Endometrium (tissue), 2 donors: Measurements from ENCODE around the gene ZGRF1.
"Not testable (repeated sequence)": the region's sequence is repeated elsewhere in the genome, so short reads cannot be mapped to it uniquely, and the experiment has no call there.

Source experiments
- FAIRE-seq: peaks from 2 replicates; lab custom pipeline; 2012; peaks lifted over from hg19 to GRCh38; lab: Jason Lieb, UNC
- donor health status: control.
- donor health status: control.

Gene ZGRF1

GRCh38 chr4:112557676-112558411 is 78.9 kb downstream of the ZGRF1 start:
- FAIRE-seq: no peak

- FAIRE-seq: not testable (repeated sequence)
Observed at GRCh38 chr4:112554271-112554670, 82.4 kb downstream of the ZGRF1 start.

- FAIRE-seq: no peak
Observed at GRCh38 chr4:112552668-112553067, 84.0 kb downstream of the ZGRF1 start.

- FAIRE-seq: no peak
Observed at GRCh38 chr4:112550728-112551127, 86.0 kb downstream of the ZGRF1 start.

GRCh38 chr4:112546476-112546875 is 90.2 kb downstream of the ZGRF1 start:
- FAIRE-seq: no peak

GRCh38 chr4:112545346-112545745 is 91.4 kb downstream of the ZGRF1 start:
- no peak for FAIRE-seq

GRCh38 chr4:112540695-112541094 is 96.0 kb downstream of the ZGRF1 start:
- FAIRE-seq: no peak

GRCh38 chr4:112536123-112536522 is 100.6 kb downstream of the ZGRF1 start:
- FAIRE-seq: no peak

GRCh38 chr4:112532267-112532666 is 104.4 kb downstream of the ZGRF1 start:
- FAIRE-seq: no peak

- FAIRE-seq: no peak
Observed at GRCh38 chr4:112531146-112531545, 105.6 kb downstream of the ZGRF1 start.

- no peak for FAIRE-seq
Observed at GRCh38 chr4:112526061-112526460, 110.6 kb downstream of the ZGRF1 start.

GRCh38 chr4:112523764-112524505 is 112.8 kb downstream of the ZGRF1 start:
- no peak for FAIRE-seq

GRCh38 chr4:112523008-112523721 is 113.5 kb downstream of the ZGRF1 start:
- FAIRE-seq: no peak

GRCh38 chr4:112522431-112522830 is 114.3 kb downstream of the ZGRF1 start:
- not testable (repeated sequence) for FAIRE-seq

- no peak for FAIRE-seq
Observed at GRCh38 chr4:112521123-112522023, 115.3 kb downstream of the ZGRF1 start.

- no peak for FAIRE-seq
Observed at GRCh38 chr4:112520598-112521122, 116.0 kb downstream of the ZGRF1 start.

GRCh38 chr4:112519689-112520597 is 116.8 kb downstream of the ZGRF1 start:
- FAIRE-seq: no peak

GRCh38 chr4:112518675-112519074 is 118.0 kb downstream of the ZGRF1 start:
- no peak for FAIRE-seq

- no peak for FAIRE-seq
Observed at GRCh38 chr4:112517911-112518310, 118.8 kb downstream of the ZGRF1 start.

- FAIRE-seq: no peak
Observed at GRCh38 chr4:112517067-112517634, 119.6 kb downstream of the ZGRF1 start.
